Progenitor cell of endocrine pancreas (in vitro differentiated cells): Measurements from ENCODE around the gene PPEF2. TPM values are rescaled to one million over a fixed set of nuclear protein-coding genes. Genes with fewer than 3 reads are reported as not detected.

Source experiments
- DNase-seq: peaks from one replicate; pipeline ENCODE4 v3.0.0; 2021; ENCODE audit warnings: low spot score; ENCODE audit not compliant: unreplicated experiment
- H3K27ac Mint-ChIP-seq: 2 replicates; pipeline ENCODE4 v1.8.0; 2021; ENCODE audit warnings: mild to moderate bottlenecking, moderate library complexity, mixed read lengths
- H3K27me3 Mint-ChIP-seq: 2 replicates; pipeline ENCODE4 v1.8.0; 2021; ENCODE audit warnings: mixed read lengths
- H3K36me3 Mint-ChIP-seq: 2 replicates; pipeline ENCODE4 v1.8.0; 2022; ENCODE audit warnings: mixed read lengths; ENCODE audit not compliant: insufficient read depth
- H3K4me1 Mint-ChIP-seq: 2 replicates; pipeline ENCODE4 v1.8.0; 2021; ENCODE audit warnings: low read depth, mixed read lengths
- H3K4me3 Mint-ChIP-seq: 2 replicates; pipeline ENCODE4 v1.8.0; 2021; ENCODE audit warnings: low read depth, mild to moderate bottlenecking, moderate library complexity, mixed read lengths
- H3K9me3 Mint-ChIP-seq: 2 replicates; pipeline ENCODE4 v1.8.0; 2021; ENCODE audit warnings: low read depth, mixed read lengths
- total RNA-seq: library from RNA; stranded (reverse); gene quantifications from 2 replicates; pipeline ENCODE4 v1.2.1, GENCODE V29; 2021
- TF ChIP-seq, protein P1 (sequence below): fragments of 200-600 bp; sonication (generic); IDR thresholded peaks from one replicate; pipeline ENCODE4 v1.5.0; 2021; ENCODE audit warnings: antibody characterized with exemption, mild to moderate bottlenecking; ENCODE audit not compliant: unreplicated experiment

PPEF2 gene
- total RNA-seq, 1 donor from 2014 or later: not detected

DNA sequence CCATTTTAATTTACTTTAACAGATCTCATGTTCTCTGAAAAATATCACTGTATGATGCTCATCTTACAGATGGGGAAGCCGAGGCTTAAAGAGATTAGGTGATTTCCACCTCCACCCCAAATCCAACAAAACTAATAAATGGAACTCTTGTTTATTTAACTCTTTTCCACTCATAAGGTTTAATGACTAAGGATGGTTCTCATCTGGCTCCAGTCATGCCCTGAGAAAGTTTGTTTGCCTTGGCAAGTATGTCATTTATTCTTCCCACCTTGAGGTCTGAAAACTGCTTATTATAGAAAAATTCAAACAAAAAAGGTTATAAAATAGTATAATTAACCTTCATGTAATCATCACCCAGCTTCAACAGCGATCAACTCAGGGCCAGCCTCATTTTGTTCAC lies 56.3 kb downstream of the PPEF2 start:
- Mint-ChIP-seq H3K27ac (no peak overlapping the region), H3K36me3 (no peaks in the 10 kb centered on the region)
- TF ChIP-seq, protein P1, sequence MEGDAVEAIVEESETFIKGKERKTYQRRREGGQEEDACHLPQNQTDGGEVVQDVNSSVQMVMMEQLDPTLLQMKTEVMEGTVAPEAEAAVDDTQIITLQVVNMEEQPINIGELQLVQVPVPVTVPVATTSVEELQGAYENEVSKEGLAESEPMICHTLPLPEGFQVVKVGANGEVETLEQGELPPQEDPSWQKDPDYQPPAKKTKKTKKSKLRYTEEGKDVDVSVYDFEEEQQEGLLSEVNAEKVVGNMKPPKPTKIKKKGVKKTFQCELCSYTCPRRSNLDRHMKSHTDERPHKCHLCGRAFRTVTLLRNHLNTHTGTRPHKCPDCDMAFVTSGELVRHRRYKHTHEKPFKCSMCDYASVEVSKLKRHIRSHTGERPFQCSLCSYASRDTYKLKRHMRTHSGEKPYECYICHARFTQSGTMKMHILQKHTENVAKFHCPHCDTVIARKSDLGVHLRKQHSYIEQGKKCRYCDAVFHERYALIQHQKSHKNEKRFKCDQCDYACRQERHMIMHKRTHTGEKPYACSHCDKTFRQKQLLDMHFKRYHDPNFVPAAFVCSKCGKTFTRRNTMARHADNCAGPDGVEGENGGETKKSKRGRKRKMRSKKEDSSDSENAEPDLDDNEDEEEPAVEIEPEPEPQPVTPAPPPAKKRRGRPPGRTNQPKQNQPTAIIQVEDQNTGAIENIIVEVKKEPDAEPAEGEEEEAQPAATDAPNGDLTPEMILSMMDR: no peak

DNA sequence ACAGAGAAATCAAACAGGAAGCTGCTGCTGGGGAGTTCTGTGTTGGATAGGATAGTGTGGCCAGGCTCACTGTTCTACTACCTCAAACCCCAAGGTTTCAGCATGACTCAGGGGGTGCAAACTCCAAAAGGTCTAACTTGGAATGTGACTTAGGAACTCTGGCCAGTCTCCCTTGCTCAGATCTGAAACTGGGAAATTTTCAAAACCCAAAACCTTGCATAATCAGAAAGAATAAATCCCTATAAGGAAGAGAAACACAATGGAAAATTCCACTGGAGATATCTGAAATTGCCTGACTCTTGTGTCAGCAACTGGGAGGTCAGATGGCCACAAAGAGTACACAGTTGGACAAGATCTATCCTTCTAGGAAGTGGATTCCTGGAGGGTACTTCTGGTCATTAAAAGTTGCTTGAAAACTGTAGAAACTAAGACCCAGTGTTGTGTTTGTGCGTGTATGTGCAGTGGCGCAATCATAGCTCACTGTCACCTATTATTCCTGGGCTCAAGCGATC lies 58.0 kb downstream of the PPEF2 start:
- Mint-ChIP-seq H3K4me1 (peaks cover 20% of the 10 kb centered on the region), H3K27me3 (peaks cover 2% of the 10 kb centered on the region), H3K4me3 (no peak overlapping the region), H3K27ac (peak overlapping the region; percentile 29), H3K9me3 (no peaks in the 10 kb centered on the region), H3K36me3 (no peaks in the 10 kb centered on the region)
- DNase-seq: no peak
- TF ChIP-seq, protein P1: no peak

More for the DNA sequence above, 56.3 kb downstream of the PPEF2 start:
- H3K27me3 Mint-ChIP-seq: peaks cover 9% of the 10 kb centered on the region
- no peak overlapping the region for H3K4me3 Mint-ChIP-seq
- no peak for DNase-seq
- H3K9me3 Mint-ChIP-seq: no peaks in the 10 kb centered on the region
- H3K4me1 Mint-ChIP-seq: peaks cover 20% of the 10 kb centered on the region

DNA sequence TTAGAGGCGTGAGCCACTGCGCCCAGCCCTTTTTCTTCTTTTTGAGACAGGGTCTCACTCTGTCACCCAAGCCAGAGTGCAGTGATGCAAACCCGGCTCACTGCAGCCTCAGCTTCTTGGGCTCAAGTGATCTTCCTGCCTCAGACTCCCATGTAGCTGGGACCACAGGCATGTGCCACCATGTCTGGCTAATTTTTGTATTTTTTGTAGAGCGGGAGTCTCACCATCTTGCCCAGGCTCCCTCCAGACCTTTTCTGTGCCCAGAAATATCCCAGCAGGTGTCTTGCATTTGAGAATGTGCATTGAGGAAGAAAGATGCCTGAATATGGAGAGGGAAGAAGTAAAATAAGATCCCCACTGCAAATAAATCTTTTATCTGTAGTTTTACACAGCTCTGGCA lies 58.7 kb downstream of the PPEF2 start:
- H3K36me3 Mint-ChIP-seq: no peaks in the 10 kb centered on the region
- TF ChIP-seq, protein P1: no peak
- H3K27me3 Mint-ChIP-seq: no peaks in the 10 kb centered on the region
- H3K4me1 Mint-ChIP-seq: peaks cover 20% of the 10 kb centered on the region
- DNase-seq: no peak
- no peak overlapping the region for H3K27ac Mint-ChIP-seq
- no peaks in the 10 kb centered on the region for H3K9me3 Mint-ChIP-seq
- no peak overlapping the region for H3K4me3 Mint-ChIP-seq

DNA sequence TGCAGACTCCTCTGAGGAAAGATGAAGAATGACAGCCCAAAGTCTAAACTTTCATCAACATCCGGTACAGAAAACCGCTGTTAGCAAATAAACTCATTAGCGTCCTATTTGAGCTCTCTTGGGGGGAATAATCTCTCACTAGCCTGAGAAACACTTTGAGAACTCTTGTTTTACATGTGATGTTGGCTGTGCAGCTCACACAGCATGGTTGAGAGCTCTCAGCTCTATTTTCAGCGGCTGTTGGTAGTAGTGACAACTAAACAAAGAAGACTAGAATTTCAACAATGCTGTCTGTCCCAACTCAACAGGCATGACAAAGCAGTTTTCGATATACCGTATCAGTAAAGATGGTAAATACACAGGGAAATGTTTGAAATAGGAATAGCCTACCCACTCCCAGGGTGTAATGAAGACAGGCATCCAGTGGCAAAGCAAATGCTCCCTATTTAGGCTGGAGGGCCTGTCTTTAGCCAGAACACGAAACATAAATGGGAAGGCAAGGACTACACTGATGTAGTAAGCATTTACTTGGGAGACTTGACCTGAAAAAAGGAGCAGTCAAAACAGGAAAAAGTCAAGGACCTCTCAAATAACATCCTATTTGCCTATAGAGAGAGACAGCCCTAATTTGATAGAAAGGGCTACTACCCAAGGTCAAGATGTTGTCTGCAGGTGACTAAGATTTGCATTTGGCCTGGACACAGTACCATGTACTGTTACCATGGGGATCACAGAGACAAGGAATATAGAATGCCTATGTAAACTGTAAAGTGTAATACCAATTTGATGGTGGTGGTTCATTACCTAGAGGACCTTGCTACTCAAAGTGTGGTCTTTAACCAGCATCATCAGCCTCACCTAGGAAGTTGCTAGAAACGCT lies 60.4 kb downstream of the PPEF2 start:
- Mint-ChIP-seq H3K27me3 (no peaks in the 10 kb centered on the region), H3K4me1 (peaks cover 13% of the 10 kb centered on the region), H3K9me3 (no peaks in the 10 kb centered on the region), H3K36me3 (no peaks in the 10 kb centered on the region), H3K27ac (peak overlapping the region; percentile 53), H3K4me3 (no peak overlapping the region)
- TF ChIP-seq, protein P1: no peak
- no peak for DNase-seq

DNA sequence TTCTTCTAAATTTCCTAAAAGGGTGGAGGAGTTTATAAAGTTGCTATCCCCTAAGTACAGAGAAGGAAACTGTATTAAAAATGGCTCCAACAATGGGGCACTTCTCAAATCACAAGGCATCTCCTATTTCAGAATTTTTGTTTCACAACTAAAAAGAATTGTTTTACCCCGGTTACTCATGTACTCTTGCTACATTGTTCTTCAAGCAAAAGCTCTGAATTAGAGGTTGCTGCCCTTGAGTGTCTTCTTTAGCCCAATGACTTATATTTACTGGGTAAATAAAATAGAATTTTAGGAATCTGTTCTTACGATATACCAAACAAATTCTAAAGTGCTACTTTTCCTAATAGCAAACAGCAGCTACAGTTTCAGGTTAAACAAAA lies 67.5 kb downstream of the PPEF2 start:
- no peaks in the 10 kb centered on the region for H3K36me3 Mint-ChIP-seq
- no peaks in the 10 kb centered on the region for H3K4me1 Mint-ChIP-seq
- H3K27ac Mint-ChIP-seq: no peak overlapping the region
- TF ChIP-seq, protein P1: no peak
- H3K4me3 Mint-ChIP-seq: no peak overlapping the region
- H3K27me3 Mint-ChIP-seq: no peaks in the 10 kb centered on the region
- no peaks in the 10 kb centered on the region for H3K9me3 Mint-ChIP-seq
- no peak for DNase-seq
